Vagina (tissue), 2 donors: Measurements from ENCODE around the gene COL25A1.

ENCODE experiments used
- CTCF ChIP-seq, 3 experiments: fragments of 450-650 bp in 2 of 3; fragments of 200-600 bp in 1 of 3; sonication (generic) in 1 of 3; IDR thresholded peaks; one replicate each; pipeline ENCODE4 v1.5.1; 2017 to 2019; ENCODE audit warnings: antibody characterized with exemption in 3 of 3, mild to moderate bottlenecking in 2 of 3, moderate library complexity in 2 of 3
- POLR2A ChIP-seq, 2 donors: fragments of 450-650 bp; IDR thresholded peaks; one replicate each; pipeline ENCODE4 v1.6.1; 2017; ENCODE audit warnings: antibody characterized with exemption in 2 of 2, mild to moderate bottlenecking in 2 of 2, moderate library complexity in 2 of 2

- no peak for TF ChIP-seq CTCF (IDR thresholded peaks at IDR 0.05)
- no peak for TF ChIP-seq POLR2A (IDR thresholded peaks at IDR 0.05)
Measured at GRCh38 chr4:109195646-109196045, 106.8 kb downstream of the COL25A1 start.
